ENCODE results near the gene ADAMTSL1. TPM values are rescaled to one million over a fixed set of nuclear protein-coding genes. Genes with fewer than 3 reads are reported as not detected.
A peak's percentile ranks its signal among the peaks of the same experiment; 100 is the strongest.

The ADAMTSL1 gene
- total RNA-seq, 1 donor from 2014 or later: 61.8 TPM

GRCh38 chr9:18775930-18776329 is 302.0 kb downstream of the ADAMTSL1 start:
- no peak for ATAC-seq
- intact Hi-C loops (cut with DNase I): no loop called here
- DNase-seq (ENCODE audit: low spot score): no peak

GRCh38 chr9:18776836-18777820 is 303.2 kb downstream of the ADAMTSL1 start:
- no peak for DNase-seq (ENCODE audit: low spot score)
- intact Hi-C loops (cut with DNase I): no loop called here
- ATAC-seq: peak; percentile 32

- no peak for DNase-seq (ENCODE audit: low spot score)
- no peak for ATAC-seq
- intact Hi-C loops (cut with DNase I): no loop called here
Measured at GRCh38 chr9:18778147-18778546, 304.2 kb downstream of the ADAMTSL1 start.

- intact Hi-C loops (cut with DNase I): no loop called here
- DNase-seq (ENCODE audit: low spot score): no peak
- no peak for ATAC-seq
Measured at GRCh38 chr9:18778846-18779245, 304.9 kb downstream of the ADAMTSL1 start.

GRCh38 chr9:18783909-18784308 is 310.0 kb downstream of the ADAMTSL1 start:
- DNase-seq (ENCODE audit: low spot score): no peak
- intact Hi-C loops (cut with DNase I): no loop called here
- ATAC-seq: no peak

GRCh38 chr9:18785604-18786003 is 311.7 kb downstream of the ADAMTSL1 start:
- DNase-seq (ENCODE audit: low spot score) (no peak), ATAC-seq (peak; percentile 9)
- intact Hi-C loops (cut with DNase I): no loop called here

- DNase-seq (ENCODE audit: low spot score) (no peak), ATAC-seq (no peak)
- intact Hi-C loops (cut with DNase I): no loop called here
Measured at GRCh38 chr9:18786196-18786595, 312.2 kb downstream of the ADAMTSL1 start.

GRCh38 chr9:18786911-18787650 is 313.1 kb downstream of the ADAMTSL1 start:
- DNase-seq (ENCODE audit: low spot score) (no peak), ATAC-seq (peak; percentile 38)
- intact Hi-C loops (cut with DNase I): no loop called here

GRCh38 chr9:18788256-18788655 is 314.3 kb downstream of the ADAMTSL1 start:
- intact Hi-C loops (cut with DNase I): no loop called here
- ATAC-seq (peak; percentile 73), DNase-seq (ENCODE audit: low spot score) (no peak)

- no peak for ATAC-seq
Measured at GRCh38 chr9:18791074-18791473, 317.1 kb downstream of the ADAMTSL1 start.

GRCh38 chr9:18793122-18793521 is 319.2 kb downstream of the ADAMTSL1 start:
- ATAC-seq (no peak), DNase-seq (ENCODE audit: low spot score) (no peak)
- intact Hi-C loops (cut with DNase I): no loop called here

More at GRCh38 chr9:18791074-18791473, 317.1 kb downstream of the ADAMTSL1 start:
- no peak for DNase-seq (ENCODE audit: low spot score)
- intact Hi-C loops (cut with DNase I): no loop called here

GRCh38 chr9:18795947-18796671 is 322.2 kb downstream of the ADAMTSL1 start:
- ATAC-seq (peak; percentile 82), DNase-seq (ENCODE audit: low spot score) (no peak)
- intact Hi-C loops (cut with DNase I): no loop called here

- no peak for ATAC-seq
- DNase-seq (ENCODE audit: low spot score): no peak
- intact Hi-C loops (cut with DNase I): no loop called here
Measured at GRCh38 chr9:18796696-18797270, 322.8 kb downstream of the ADAMTSL1 start.

GRCh38 chr9:18798106-18798505 is 324.2 kb downstream of the ADAMTSL1 start:
- intact Hi-C loops (cut with DNase I): no loop called here
- no peak for DNase-seq (ENCODE audit: low spot score)
- ATAC-seq: no peak

- intact Hi-C loops (cut with DNase I): no loop called here
- no peak for DNase-seq (ENCODE audit: low spot score)
- ATAC-seq: no peak
Measured at GRCh38 chr9:18798508-18799290, 324.7 kb downstream of the ADAMTSL1 start.

- intact Hi-C loops (cut with DNase I): no loop called here
- ATAC-seq (peak; percentile 41), DNase-seq (ENCODE audit: low spot score) (no peak)
Measured at GRCh38 chr9:18799428-18799827, 325.5 kb downstream of the ADAMTSL1 start.

- ATAC-seq: no peak
- DNase-seq (ENCODE audit: low spot score): no peak
- intact Hi-C loops (cut with DNase I): no loop called here
Measured at GRCh38 chr9:18800579-18800978, 326.6 kb downstream of the ADAMTSL1 start.

- ATAC-seq: no peak
- intact Hi-C loops (cut with DNase I): no loop called here
Measured at GRCh38 chr9:18805386-18805785, 331.4 kb downstream of the ADAMTSL1 start.

More at GRCh38 chr9:18805386-18805785, 331.4 kb downstream of the ADAMTSL1 start:
- DNase-seq (ENCODE audit: low spot score): no peak
